Common myeloid progenitor, CD34-positive (primary cell): Measurements from ENCODE around the gene SLC19A1.

Experiments
- CTCF ChIA-PET: fragments of 350-600 bp; sonication (Branson Sonifier 250); formaldehyde crosslinking; loops from one replicate; lab custom pipeline; 2021; ENCODE audit warnings: antibody characterized with exemption; lab: Charles Lee
- POLR2A ChIA-PET: fragments of 350-600 bp; sonication (Branson Sonifier 250); formaldehyde crosslinking; loops from one replicate; lab custom pipeline; 2021; ENCODE audit warnings: antibody characterized with exemption; lab: Charles Lee
- DNase-seq, 3 donors: peaks; one replicate each; pipeline versions ENCODE4 v3.0.0 to v3.0.0-alpha.2; 2013
- H3K27ac ChIP-seq, 2 experiments: 1 replicate in 1 of 2; 2 replicates in 1 of 2; pipeline ENCODE4 v1.7.0; 2013; ENCODE audit warnings: inconsistent platforms in 2 of 2, low read length in 2 of 2, mild to moderate bottlenecking in 2 of 2, low read depth in 1 of 2, moderate library complexity in 1 of 2; ENCODE audit not compliant: severe bottlenecking in 2 of 2, insufficient read depth in 1 of 2, poor library complexity in 1 of 2
- H3K27me3 ChIP-seq, 5 experiments: replicated peaks in 2 of 5; 1 replicate in 3 of 5; 2 replicates in 2 of 5; pipeline versions ENCODE4 v1.6.1 to v1.7.0; 2013; ENCODE audit warnings: low read length in 4 of 5, mild to moderate bottlenecking in 2 of 5, moderate library complexity in 2 of 5, inconsistent platforms in 1 of 5; ENCODE audit not compliant: insufficient read depth in 5 of 5, control insufficient read depth in 4 of 5
- H3K36me3 ChIP-seq, 4 experiments: 1 replicate in 2 of 4; 2 replicates in 2 of 4; pipeline versions ENCODE4 v1.6.1 to v1.7.0; 2013; ENCODE audit warnings: low read length in 3 of 4, control low read depth in 1 of 4, mild to moderate bottlenecking in 1 of 4; ENCODE audit not compliant: control insufficient read depth in 4 of 4, insufficient read depth in 4 of 4
- H3K4me1 ChIP-seq, 4 experiments: 1 replicate in 3 of 4; 2 replicates in 1 of 4; pipeline versions ENCODE4 v1.6.1 to v1.7.1; 2013; ENCODE audit warnings: low read length in 3 of 4, mild to moderate bottlenecking in 3 of 4, control low read depth in 1 of 4, inconsistent platforms in 1 of 4, moderate library complexity in 1 of 4; ENCODE audit not compliant: control insufficient read depth in 4 of 4, insufficient read depth in 4 of 4; ENCODE audit errors: control extremely low read depth in 1 of 4
- H3K4me3 ChIP-seq, 7 experiments: 1 replicate in 4 of 7; 2 replicates in 3 of 7; pipeline versions ENCODE4 v1.5.1 to v1.7.0; 2013; ENCODE audit warnings: mild to moderate bottlenecking in 7 of 7, low read length in 6 of 7, moderate library complexity in 6 of 7, inconsistent platforms in 2 of 7, low read depth in 2 of 7, control low read depth in 1 of 7; ENCODE audit not compliant: insufficient read depth in 4 of 7, control insufficient read depth in 1 of 7; ENCODE audit errors: extremely low read depth in 1 of 7
- H3K9me3 ChIP-seq, 5 experiments: 1 replicate in 4 of 5; 2 replicates in 1 of 5; pipeline versions ENCODE4 v1.6.1 to v1.7.1; 2013; ENCODE audit warnings: low read length in 4 of 5, mild to moderate bottlenecking in 2 of 5, inconsistent platforms in 1 of 5, low read depth in 1 of 5, moderate library complexity in 1 of 5; ENCODE audit not compliant: control insufficient read depth in 4 of 5, insufficient read depth in 2 of 5; ENCODE audit errors: control extremely low read depth in 1 of 5
- WGBS: methylation state at CpG from one replicate; pipeline ENCODE4 v1.1.5; 2013; ENCODE audit not compliant: insufficient coverage; 5-methylcytosine and 5-hydroxymethylcytosine counted together

SLC19A1 gene

GRCh38 chr21:45480701-45481500, 61.3 kb downstream of the SLC19A1 start:
- WGBS = 95% methylated on average over 29 of the region's 35 CpGs
- DNase-seq = no peak
- Histone ChIP-seq H3K27ac (no peak overlapping the region), H3K4me1 (peaks cover 0 to 45% (median 36%) of the 10 kb centered on the region in 4 experiments), H3K4me3 (no peak overlapping the region), H3K27me3 (no peaks in the 10 kb centered on the region), H3K9me3 (no peaks in the 10 kb centered on the region), H3K36me3 (no peaks in the 10 kb centered on the region)
- CTCF ChIA-PET = interaction anchor here (1.1 to 1.3 kb wide), 3 partner anchors 9 to 51 kb away, joined by 3 read pairs; no protein-coding TSS in a partner anchor
- POLR2A ChIA-PET = no interaction called here

- ChIA-PET CTCF (interaction anchor here (1.1 to 1.3 kb wide), 3 partner anchors 8 to 52 kb away, joined by 3 read pairs; no protein-coding TSS in a partner anchor), POLR2A (no interaction called here)
- Histone ChIP-seq H3K4me1 (peaks cover 0 to 42% (median 36%) of the 10 kb centered on the region in 4 experiments), H3K36me3 (no peaks in the 10 kb centered on the region), H3K27me3 (no peaks in the 10 kb centered on the region), H3K27ac (no peak overlapping the region), H3K9me3 (no peaks in the 10 kb centered on the region), H3K4me3 (no peak overlapping the region)
- no peak for DNase-seq
- 92% methylated on average over 35 of the region's 37 CpGs for WGBS
Observed at GRCh38 chr21:45479691-45480675, 62.3 kb downstream of the SLC19A1 start.

DNA sequence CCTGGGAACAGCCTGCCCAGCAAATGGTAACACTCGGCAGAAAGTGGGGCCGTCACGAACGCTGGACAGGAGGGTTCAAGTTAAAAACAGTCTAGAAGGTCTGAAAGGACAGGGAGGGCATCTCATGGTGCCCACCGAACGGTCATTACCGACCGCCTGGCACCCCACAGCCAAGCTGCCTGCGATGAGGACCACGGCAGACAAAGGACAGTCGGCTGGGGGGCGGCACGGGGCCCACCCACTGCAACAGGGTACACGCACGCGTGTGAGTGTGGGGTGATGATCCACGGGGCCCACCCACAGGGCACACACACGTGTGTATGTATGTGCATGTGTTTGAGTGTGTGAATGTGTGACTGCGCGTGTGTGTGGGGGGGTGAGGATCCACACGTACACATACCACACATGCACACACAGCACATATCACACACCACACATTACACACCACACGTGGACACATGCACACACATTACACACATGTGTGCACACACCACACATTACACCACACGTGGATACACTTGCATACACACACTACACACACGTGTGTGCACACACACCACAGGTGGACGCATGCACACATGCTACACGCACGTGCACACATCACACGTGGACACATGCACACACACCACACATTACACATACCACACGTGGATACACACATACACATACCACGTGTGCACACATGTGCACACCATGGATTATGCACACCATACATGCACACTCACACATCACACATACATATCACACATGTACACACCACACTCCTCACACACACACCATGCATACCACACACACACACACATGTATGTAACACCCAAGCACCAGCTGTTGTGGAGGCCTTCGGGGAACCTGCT, 63.2 kb downstream of the SLC19A1 start:
- no peak for DNase-seq

GRCh38 chr21:45478115-45478801, 64.0 kb downstream of the SLC19A1 start:
- 5% methylated on average over 30 of the region's 32 CpGs for WGBS
- ChIA-PET CTCF (interaction anchor here (0.7 to 1.4 kb wide), 6 partner anchors 10 to 344 kb away, joined by 3 to 6 read pairs (median 4); no protein-coding TSS in a partner anchor), POLR2A (no interaction called here)
- Histone ChIP-seq H3K9me3 (no peaks in the 10 kb centered on the region), H3K27ac (peak overlapping the region in 1 of 2 experiments; percentile 63), H3K4me3 (peak overlapping the region in 6 of 7 experiments; percentile 38 to 85 (median 67)), H3K27me3 (no peaks in the 10 kb centered on the region), H3K36me3 (no peaks in the 10 kb centered on the region), H3K4me1 (peaks cover 0 to 33% (median 30%) of the 10 kb centered on the region in 4 experiments)
- peak; percentile 76 to 83 (median 77) for DNase-seq

More for the DNA sequence above, 63.2 kb downstream of the SLC19A1 start:
- Histone ChIP-seq H3K36me3 (no peaks in the 10 kb centered on the region), H3K9me3 (no peaks in the 10 kb centered on the region), H3K27me3 (no peaks in the 10 kb centered on the region), H3K4me3 (peak overlapping the region in 5 of 7 experiments; percentile 38 to 85 (median 69)), H3K27ac (no peak overlapping the region), H3K4me1 (peaks cover 0 to 41% (median 36%) of the 10 kb centered on the region in 4 experiments)
- ChIA-PET POLR2A (no interaction called here), CTCF (interaction anchor here (0.7 to 1.4 kb wide), 5 partner anchors 9 to 339 kb away, joined by 3 to 6 read pairs (median 4); no protein-coding TSS in a partner anchor)
- WGBS = 91% methylated on average over 21 of the region's 31 CpGs

- no peak overlapping the region for H3K27ac ChIP-seq
- ChIA-PET CTCF (interaction anchor here (0.9 to 2.0 kb wide), 6 partner anchors 9 to 345 kb away, joined by 3 to 5 read pairs (median 4); no protein-coding TSS in a partner anchor), POLR2A (no interaction called here)
- H3K36me3 ChIP-seq = no peaks in the 10 kb centered on the region
- H3K4me3 ChIP-seq = peak overlapping the region in 3 of 7 experiments; percentile 69 to 85 (median 78)
- H3K9me3 ChIP-seq = no peaks in the 10 kb centered on the region
- DNase-seq = no peak
- H3K27me3 ChIP-seq = no peaks in the 10 kb centered on the region
- peaks cover 0 to 25% (median 22%) of the 10 kb centered on the region in 4 experiments for H3K4me1 ChIP-seq
- 84% methylated on average over 39 of the region's 44 CpGs for WGBS
Observed at GRCh38 chr21:45477176-45478114, 64.8 kb downstream of the SLC19A1 start.
